Measurements from ENCODE around the gene SSR2. TPM values are rescaled to one million over a fixed set of nuclear protein-coding genes. Genes with fewer than 3 reads are reported as not detected.

Gene SSR2
- total RNA-seq, 1 donor from 2014 or later = 564 TPM

GRCh38 chr1:156052862-156053767, 32.4 kb upstream of the SSR2 start:
- H3K36me3 ChIP-seq (ENCODE audit: control insufficient read depth, insufficient read depth, low read length) = peaks cover 15% of the 10 kb centered on the region
- peak overlapping the region; percentile 81 for H3K4me3 ChIP-seq (ENCODE audit: low read depth, low read length)
- H3K27me3 ChIP-seq (ENCODE audit: control insufficient read depth, insufficient read depth, low read length) = no peaks in the 10 kb centered on the region
- DNase-seq (ENCODE audit: low read depth) = peak; percentile 69
- no peak for FAIRE-seq
- peak; percentile 43 for TF ChIP-seq CTCF (IDR thresholded peaks at IDR 0.05; ENCODE audit: insufficient read depth, low read length, severe bottlenecking)

GRCh38 chr1:156051011-156051725, 30.4 kb upstream of the SSR2 start:
- Histone ChIP-seq H3K36me3 (ENCODE audit: control insufficient read depth, insufficient read depth, low read length) (peaks cover 14% of the 10 kb centered on the region), H3K27me3 (ENCODE audit: control insufficient read depth, insufficient read depth, low read length) (no peaks in the 10 kb centered on the region), H3K4me3 (ENCODE audit: low read depth, low read length) (no peak overlapping the region)
- no peak for DNase-seq (ENCODE audit: low read depth)
- no peak for TF ChIP-seq CTCF (IDR thresholded peaks at IDR 0.05; ENCODE audit: insufficient read depth, low read length, severe bottlenecking)
- no peak for FAIRE-seq

- Histone ChIP-seq H3K27me3 (ENCODE audit: control insufficient read depth, insufficient read depth, low read length) (no peaks in the 10 kb centered on the region), H3K4me3 (ENCODE audit: low read depth, low read length) (no peak overlapping the region), H3K36me3 (ENCODE audit: control insufficient read depth, insufficient read depth, low read length) (peaks cover 14% of the 10 kb centered on the region)
- DNase-seq (ENCODE audit: low read depth) (no peak), FAIRE-seq (no peak)
- no peak for TF ChIP-seq CTCF (IDR thresholded peaks at IDR 0.05; ENCODE audit: insufficient read depth, low read length, severe bottlenecking)
These were observed 29.6 kb upstream of the SSR2 start for GRCh38 chr1:156050376-156050775.

GRCh38 chr1:156048663-156049258, 28.0 kb upstream of the SSR2 start:
- no peak for TF ChIP-seq CTCF (IDR thresholded peaks at IDR 0.05; ENCODE audit: insufficient read depth, low read length, severe bottlenecking)
- H3K27me3 ChIP-seq (ENCODE audit: control insufficient read depth, insufficient read depth, low read length) = no peaks in the 10 kb centered on the region
- DNase-seq (ENCODE audit: low read depth) (no peak), FAIRE-seq (no peak)
- no peak overlapping the region for H3K4me3 ChIP-seq (ENCODE audit: low read depth, low read length)
- H3K36me3 ChIP-seq (ENCODE audit: control insufficient read depth, insufficient read depth, low read length) = peaks cover 17% of the 10 kb centered on the region

GRCh38 chr1:156045076-156045475, 24.3 kb upstream of the SSR2 start:
- Histone ChIP-seq H3K27me3 (ENCODE audit: control insufficient read depth, insufficient read depth, low read length) (no peaks in the 10 kb centered on the region), H3K4me3 (ENCODE audit: low read depth, low read length) (no peak overlapping the region), H3K36me3 (ENCODE audit: control insufficient read depth, insufficient read depth, low read length) (peaks cover 19% of the 10 kb centered on the region)
- no peak for DNase-seq (ENCODE audit: low read depth)
- no peak for TF ChIP-seq CTCF (IDR thresholded peaks at IDR 0.05; ENCODE audit: insufficient read depth, low read length, severe bottlenecking)
- no peak for FAIRE-seq
